LHCN-M2 (cell line): ENCODE results near the gene DUOX1. TPM values are rescaled to one million over a fixed set of nuclear protein-coding genes. Genes with fewer than 3 reads are reported as not detected.
A peak's percentile ranks its signal among the peaks of the same experiment; 100 is the strongest.

Source experiments
- DNase-seq: peaks from one replicate; pipeline ENCODE4 v3.0.0-alpha.2; 2012; ENCODE audit warnings: low read depth
- total RNA-seq: library from RNA; depleted of rRNA; stranded (reverse); fragments of >200 nt; gene quantifications from 2 replicates; pipeline ENCODE4 v1.2.3, GENCODE V29; 2014; rRNA removed

The DUOX1 gene
- total RNA-seq, 1 experiment from 2014 or later = 0.06 TPM

DNA sequence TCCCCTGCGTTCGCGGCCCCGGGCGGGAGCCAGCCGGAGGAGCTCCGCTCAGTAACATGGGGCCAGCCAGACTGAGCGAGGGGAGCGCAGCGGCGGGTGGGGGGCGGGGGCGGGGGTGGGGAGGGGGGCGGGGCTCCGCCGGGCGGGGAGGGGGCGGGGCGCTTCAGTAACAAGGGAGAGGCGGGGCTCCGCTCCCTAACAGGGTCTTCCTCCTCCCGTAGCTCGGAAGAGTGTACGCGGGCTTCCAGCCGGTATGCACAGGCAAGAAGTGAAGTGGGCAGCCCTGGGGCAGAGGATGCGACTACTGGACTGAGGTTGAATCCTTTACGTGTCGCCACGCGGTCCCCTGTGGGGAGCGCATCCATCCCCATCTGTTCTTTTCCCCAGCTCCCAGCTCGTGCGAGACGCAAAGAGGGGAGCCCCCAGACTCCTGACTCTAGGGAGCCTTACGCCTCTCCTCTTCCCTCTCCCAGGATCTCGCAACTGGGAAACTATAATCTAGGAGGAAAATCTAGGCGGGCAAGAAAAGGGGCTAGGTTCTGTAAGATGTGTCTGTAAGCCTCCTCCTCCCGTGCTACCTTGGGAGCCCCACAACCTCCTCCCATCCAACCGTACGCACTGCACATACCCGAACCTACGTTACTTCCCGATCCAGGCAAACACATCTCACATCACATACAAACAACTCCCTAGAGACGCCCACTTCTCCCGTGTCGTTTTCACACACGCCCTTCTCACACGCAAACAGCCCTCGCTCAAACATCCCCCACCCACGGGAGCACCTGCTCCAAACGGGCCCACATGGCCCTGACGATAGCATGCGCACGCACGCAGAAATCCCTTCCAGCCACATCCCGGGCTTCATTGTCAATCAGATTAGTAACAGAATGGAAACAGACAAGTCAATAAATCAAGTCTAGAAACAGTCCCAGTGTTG lies 58.4 kb downstream of the DUOX1 start, which contains the start of gene SHF:
TSS of gene SHF (minus strand) at position 73 of the 937 bp plus-strand sequence. CDS start at position 58, 15 bp downstream.
- DNase-seq = no peak

DNA sequence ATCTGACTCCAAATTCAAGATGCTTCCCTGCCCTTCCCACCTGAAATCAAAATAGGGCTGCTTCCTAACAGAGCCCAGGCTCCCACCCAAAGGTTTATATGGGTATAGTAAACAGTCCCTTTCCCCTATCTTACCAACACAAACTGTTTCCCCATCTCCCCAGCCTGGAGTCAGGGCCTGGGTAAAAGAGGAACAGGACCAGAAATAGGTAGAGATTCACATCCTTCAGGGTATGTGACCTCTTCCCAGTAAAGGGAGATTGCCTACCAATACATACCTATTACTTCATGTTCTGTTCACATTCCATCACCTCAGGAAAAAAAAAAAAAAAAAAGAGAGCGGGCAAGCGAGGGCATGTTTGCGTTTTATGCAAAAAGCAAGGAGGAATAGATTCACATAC lies 67.7 kb downstream of the DUOX1 start:
- no peak for DNase-seq

DNA sequence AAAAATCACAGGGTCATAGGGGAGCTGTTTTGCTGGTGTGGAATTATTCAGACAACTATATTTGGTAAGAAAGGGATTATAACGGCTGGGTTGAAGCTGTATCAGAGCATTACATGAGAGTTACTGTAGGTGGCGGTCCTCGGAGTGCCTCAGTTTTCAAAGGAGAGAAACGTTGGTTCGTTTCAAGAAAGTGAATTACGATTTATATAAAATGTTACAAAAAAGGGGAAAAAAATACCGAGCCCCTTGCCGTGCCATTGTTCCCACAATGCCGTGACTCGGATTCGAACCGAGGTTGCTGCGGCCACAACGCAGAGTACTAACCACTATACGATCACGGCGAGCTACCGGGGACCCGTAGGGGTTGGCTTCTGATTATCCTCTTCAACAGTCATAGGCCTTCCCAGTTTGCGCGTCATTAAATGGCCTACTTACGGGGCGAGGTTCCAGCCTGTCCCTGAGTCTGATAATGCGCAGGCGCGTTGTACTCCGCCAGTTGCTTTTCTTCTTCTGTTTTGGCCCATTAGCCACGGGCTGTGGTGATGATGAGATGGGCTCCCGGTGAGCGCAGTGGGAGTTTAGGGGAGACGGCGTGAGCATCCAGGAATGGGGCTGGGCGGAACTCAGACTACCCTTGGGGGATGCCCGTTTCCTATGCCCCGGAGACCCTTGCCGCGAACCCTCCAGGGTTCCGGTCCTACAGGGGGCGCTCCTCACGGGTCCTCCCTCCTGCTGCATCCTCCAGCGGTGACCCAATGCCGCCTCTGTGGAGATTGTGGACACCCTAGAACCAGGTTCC lies 68.7 kb downstream of the DUOX1 start:
- peak; percentile 95 for DNase-seq

DNA sequence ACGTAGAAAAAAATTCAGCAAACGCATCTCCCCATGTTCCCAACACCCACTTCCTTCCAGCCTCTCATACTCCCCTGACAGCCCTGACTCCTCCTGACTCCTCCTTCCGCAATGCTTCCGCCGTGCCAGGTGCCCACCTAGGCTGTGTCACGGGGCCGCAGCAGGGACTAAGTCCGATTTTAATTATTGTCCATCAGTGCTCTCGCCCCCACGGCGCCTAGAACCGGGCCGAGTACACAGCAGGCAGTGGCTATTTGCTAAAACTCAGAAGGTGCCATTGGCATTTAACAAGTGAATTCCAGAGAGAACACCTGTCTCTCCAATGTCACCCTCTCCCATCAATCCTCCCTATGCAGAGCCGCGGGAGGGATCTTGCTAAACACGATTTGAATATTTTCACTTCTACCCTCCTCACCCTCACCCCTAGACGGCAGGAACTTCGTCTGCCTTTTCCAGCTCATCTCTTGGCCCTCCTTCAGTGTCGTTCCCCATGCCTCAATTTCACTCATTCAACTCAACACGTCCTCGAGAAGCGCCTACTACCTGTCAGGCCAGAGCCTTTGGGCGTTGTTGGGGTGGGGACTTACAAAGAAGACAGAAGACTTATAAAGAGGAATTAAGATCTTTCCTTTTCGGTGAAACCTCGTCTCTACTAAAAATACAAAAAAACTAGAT lies 69.5 kb downstream of the DUOX1 start:
- DNase-seq = peak; percentile 15

DNA sequence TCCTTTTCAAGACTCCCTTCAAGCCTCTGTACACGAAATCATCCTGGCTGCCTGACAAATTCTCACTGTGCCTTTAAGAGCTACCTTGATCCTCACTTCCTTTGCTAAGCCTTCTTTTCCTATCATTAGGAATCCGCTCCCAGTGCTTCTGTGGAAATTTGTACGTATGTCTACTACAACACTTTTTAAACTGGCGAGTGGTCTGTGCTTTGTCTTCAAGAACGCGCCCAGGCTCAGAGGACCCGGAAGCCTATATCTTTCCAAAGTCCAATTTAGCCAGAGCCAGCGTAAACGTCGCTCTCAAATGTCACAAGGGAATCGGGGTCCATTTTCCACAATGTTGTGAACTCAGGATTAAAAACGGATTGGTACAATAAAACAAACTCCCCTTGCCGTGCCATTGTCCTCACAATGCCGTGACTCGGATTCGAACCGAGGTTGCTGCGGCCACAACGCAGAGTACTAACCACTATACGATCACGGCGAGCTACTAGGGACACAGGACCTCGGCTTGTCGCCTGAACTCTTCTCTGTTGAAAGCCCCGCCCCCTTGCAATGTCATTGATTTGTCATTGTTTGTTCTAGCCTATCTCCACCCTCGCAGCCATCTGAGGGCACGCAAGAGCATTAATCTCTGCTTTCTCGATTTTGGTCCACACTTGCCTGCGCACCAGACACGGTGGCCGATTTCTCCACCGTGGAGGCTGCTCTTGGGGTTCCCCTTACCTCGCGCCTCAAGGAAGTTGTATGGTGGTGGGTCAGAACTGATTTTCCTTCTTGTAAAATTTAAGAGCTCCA lies 70.4 kb downstream of the DUOX1 start:
- DNase-seq = peak; percentile 98

DNA sequence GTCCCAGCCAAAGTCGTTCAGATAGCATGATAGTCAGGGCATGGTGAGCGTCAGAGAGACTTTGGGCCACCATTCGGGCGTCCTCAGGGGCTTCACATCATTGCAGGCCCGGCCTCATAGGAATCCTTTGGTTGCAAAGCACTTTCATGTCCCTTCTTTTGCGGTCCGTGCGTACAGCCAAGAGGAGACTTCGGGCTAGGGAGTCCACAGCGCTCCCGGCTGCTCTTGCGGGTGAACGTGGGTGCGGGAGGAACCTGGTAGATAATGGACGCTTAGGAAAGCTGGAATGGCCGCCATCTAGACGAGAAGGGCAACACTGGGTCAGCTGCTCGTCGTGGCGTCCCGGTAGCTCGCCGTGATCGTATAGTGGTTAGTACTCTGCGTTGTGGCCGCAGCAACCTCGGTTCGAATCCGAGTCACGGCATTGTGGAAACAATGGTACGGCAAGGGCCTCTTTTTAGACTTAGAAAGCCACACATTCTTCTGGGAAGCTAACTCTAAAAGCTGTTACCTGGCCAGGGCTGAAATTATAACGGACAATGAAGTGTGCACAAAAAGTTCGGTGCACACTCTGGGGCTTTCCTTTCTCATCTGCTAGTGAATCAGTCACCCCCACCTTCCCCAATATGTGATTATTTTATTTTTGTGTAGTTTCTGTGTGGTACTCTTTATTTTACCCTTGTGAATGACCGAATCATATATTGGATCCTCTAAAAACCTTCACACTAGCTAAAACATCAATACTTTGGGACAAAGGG lies 71.2 kb downstream of the DUOX1 start:
- DNase-seq = peak; percentile 82

DNA sequence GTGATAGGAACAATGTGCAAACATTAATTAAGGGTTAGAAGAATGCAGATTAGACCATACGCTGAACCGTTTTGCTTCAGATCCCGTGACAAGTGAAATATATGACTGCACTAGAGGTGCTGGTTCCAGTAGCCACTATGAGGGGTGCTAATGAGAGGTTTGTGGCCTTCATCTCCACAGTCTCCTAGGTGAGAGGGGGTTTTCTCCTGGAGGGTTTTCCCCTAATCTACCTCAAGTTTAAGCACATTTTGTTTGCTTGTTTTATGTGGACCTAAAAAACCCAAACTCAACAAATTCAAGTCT lies 71.7 kb downstream of the DUOX1 start:
- DNase-seq = no peak

DNA sequence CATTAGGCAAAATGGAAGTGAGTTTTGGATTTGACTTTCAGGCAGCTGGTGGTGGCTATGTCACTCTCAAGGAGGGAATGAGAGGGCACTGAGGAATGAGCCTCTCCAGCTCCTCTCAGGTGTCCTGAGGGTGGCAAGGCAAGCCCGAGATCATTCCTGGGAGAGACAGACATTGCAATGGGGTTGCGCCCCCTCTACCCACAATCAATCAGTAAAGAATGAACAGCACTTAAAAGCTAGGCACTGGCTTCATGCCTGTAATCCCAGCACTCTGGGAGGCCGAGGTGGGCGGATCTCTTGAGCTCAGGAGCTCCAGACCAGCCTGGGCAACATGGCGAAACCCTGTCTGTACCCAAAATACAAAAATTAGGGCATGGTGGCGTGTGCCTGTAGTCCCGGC lies 72.1 kb downstream of the DUOX1 start:
- DNase-seq = no peak

DNA sequence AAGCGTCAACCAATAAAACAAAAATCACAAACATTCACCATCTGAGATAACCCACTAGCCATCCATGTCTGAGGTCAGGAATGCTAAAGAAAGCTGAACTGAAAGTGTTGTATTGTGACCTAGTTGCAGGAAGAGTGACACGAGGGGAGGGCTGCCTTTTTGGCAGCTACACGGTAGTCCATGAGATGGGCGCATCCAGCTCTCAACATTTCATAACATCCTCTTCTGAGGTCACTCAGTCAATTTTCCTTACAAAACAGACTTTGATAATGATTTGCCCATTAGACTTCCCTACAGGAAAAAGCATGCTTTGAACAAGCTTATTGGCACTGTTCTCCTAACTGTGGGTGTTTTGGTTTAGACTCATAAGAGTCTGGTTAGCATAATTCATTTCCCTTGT lies 73.4 kb downstream of the DUOX1 start:
- no peak for DNase-seq

DNA sequence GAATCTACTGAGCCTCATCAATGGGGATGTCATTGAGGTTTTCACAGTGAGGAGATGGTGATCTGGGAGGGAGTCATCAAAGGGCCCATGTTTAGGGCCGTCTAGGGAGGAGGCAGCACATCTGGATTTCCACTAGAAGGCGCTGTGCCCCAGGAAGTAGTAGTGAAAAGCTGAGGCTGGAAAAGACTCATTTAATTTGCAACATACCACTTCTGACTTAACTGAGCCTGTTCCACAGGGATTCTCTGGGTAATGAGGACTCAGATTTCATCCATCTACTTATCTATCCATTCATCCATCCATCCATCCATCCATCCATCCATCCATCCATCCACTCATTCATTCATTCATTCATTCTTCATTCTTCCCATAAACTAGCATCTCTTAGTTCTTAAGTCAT lies 75.4 kb downstream of the DUOX1 start:
- DNase-seq = peak; percentile 66

DNA sequence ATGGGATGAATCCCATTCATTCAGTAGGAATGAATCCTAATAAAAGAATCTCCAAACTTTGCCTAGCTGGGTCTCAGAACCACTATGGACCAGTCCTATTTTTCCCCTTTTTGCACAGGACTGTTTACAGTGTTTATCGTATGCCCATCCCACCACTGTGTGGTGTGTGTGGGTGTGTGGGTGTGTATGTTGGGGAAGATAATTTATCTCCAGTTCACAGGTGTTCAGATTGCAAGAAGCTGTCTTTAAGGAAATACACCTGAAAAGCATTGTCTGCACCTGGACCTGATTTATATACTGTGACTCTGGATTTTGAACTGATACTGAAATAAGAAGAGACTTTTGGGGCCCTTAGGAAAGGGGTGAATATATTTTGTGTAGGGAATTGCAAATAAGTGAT lies 82.7 kb downstream of the DUOX1 start:
- no peak for DNase-seq

Other genes with a start within 250 kb of the DUOX1 start
- gene TERB2, start 173.3 kb upstream of the DUOX1 start, total RNA-seq = not detected in 2 replicates
- 44.3 and 67.6 TPM in 2 replicates for gene SORD, start 106.8 kb upstream of the DUOX1 start, total RNA-seq
- not detected in 2 replicates for gene DUOX2, start 15.8 kb upstream of the DUOX1 start, total RNA-seq
- not detected in 2 replicates for gene DUOXA2, start 15.7 kb upstream of the DUOX1 start, total RNA-seq
- not detected in 2 replicates for gene DUOXA1, start 115 bp upstream of the DUOX1 start, total RNA-seq
- 8.8 and 14.2 TPM in 2 replicates for gene SHF, start 58.0 kb downstream of the DUOX1 start, total RNA-seq
- not detected in 2 replicates for gene SLC28A2, start 122.2 kb downstream of the DUOX1 start, total RNA-seq
- gene GATM, start 248.6 kb downstream of the DUOX1 start, total RNA-seq = 0.98 and 1.3 TPM in 2 replicates